ENCODE measurements around the gene KRT33B. TPM values are rescaled to one million over a fixed set of nuclear protein-coding genes. Genes with fewer than 3 reads are reported as not detected.

The KRT33B gene
- polyA plus RNA-seq (0.18 to 0.33 TPM (median 0.21 TPM) in 3 replicates), polyA minus RNA-seq (0.33 to 0.35 TPM in 2 of 3 replicates, not detected in the other)
- 0.32 TPM for polyA plus RNA-seq (2011; ENCODE audit: low read depth)
- polyA plus RNA-seq (2011; cell fraction: cytosol; rRNA removed): 0.11 and 0.34 TPM in 2 replicates
- polyA plus RNA-seq (2011; cell fraction: nucleus; rRNA removed): 0.11 and 0.13 TPM in 2 replicates
- 0.26 and 0.80 TPM in 2 replicates for polyA plus RNA-seq (2012; ENCODE audit: low replicate concordance)
- polyA minus RNA-seq (2011; cell fraction: cytosol; rRNA and poly(A)+ RNA removed): not detected
- polyA minus RNA-seq (2011; cell fraction: nucleus; rRNA and poly(A)+ RNA removed): 0.32 TPM in 1 of 2 replicates, not detected in the other

- Histone ChIP-seq H3K4me1 (ENCODE audit: control insufficient read depth, extremely low read depth, insufficient read depth, low read length) (peaks cover 13% of the 10 kb centered on the region), H4K20me1 (ENCODE audit: control insufficient read depth, extremely low read depth, insufficient read depth, low read length) (no peaks in the 10 kb centered on the region), H3K4me3 (ENCODE audit: control insufficient read depth in 2 of 3, extremely low read depth in 1 of 3, insufficient read depth in 2 of 3, low read depth in 1 of 3, low read length in 3 of 3) (no peak within 1 kb of the TSS), H3K27ac (ENCODE audit: control insufficient read depth, insufficient read depth, low read length) (no peak within 1 kb of the TSS), H3K9me1 (ENCODE audit: control insufficient read depth, extremely low read depth, insufficient read depth, low read length) (no peaks in the 10 kb centered on the region), H3K9me3 (ENCODE audit: control insufficient read depth, low read depth, low read length) (no peaks in the 10 kb centered on the region), H3K4me2 (ENCODE audit: control insufficient read depth, extremely low read depth, insufficient read depth, low read depth, low read length) (no peak within 1 kb of the TSS), H3K9ac (ENCODE audit: control insufficient read depth, extremely low read depth, insufficient read depth, low read length) (no peak within 1 kb of the TSS), H2AFZ (ENCODE audit: control insufficient read depth, low read length) (no peak within 1 kb of the TSS), H3K79me2 (ENCODE audit: control insufficient read depth, insufficient read depth, low read length) (no peaks in the 10 kb centered on the region), H3K36me3 (ENCODE audit: control insufficient read depth in 2 of 2, extremely low read depth in 1 of 2, insufficient read depth in 2 of 2, low read length in 2 of 2) (no peaks in the 10 kb centered on the region), H3K27me3 (ENCODE audit: control insufficient read depth, extremely low read depth, insufficient read depth, low read length) (no peaks in the 10 kb centered on the region)
- TF ChIP-seq CTCF (optimal IDR thresholded peaks at IDR 0.05 in 1 of 3, IDR thresholded peaks at IDR 0.05 in 1 of 3, conservative IDR thresholded peaks at IDR 0.05 in 1 of 3; ENCODE audit: extremely low read depth in 1 of 3, insufficient read depth in 2 of 3, low read length in 3 of 3) (no peak), EZH2 (IDR thresholded peaks at IDR 0.05; ENCODE audit: low read length) (no peak)
- dilution Hi-C loops (cut with MboI; ENCODE audit: extremely low pct_ligation_motif_present, low sequenced_read_pairs): no loop called here
- FAIRE-seq (no peak), DNase-seq (ENCODE audit: low read depth, low spot score) (no peak)
These were observed at the start of gene KRT33B for GRCh38 chr17:41369713-41370112. Gene KRT33B, minus strand, starts transcription at chr17:41369813. Its CDS starts 63 bp downstream, at chr17:41369750.

DNA sequence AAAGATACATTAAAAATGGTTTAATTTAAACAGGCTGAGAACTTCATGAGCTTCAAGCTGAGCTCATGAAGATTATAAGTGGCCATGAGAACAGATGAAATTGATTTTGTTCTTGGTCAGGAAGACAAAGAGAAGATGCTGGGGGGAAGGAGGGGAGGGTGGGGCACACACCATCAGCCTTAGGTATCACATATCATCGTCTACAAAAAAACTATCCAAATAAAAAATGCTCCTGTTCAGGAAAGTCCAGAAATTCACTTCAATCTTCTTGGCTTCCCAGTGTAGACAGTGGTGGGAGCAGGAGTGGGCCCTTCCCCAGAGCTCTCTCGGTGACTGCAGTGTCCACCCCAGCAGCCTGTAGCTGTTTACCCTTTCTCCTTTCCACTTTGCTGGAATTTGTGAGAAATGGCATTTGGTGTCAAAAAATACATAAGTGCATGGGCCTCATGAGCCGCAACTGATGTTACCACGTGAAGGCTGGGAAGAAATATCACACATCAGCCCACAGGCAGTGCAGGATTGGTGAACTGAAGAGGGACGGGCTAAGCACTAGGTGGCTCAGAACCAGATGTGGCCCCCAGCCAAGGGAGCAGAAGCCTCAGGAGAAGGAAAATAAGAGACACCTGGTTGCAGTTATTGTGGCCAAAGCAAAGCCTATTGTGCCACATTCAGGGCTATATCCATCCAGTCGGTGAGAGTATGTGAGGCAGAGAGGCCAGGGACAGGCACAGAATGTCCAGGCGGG, 48.7 kb upstream of the KRT33B start:
- Histone ChIP-seq H4K20me1 (ENCODE audit: control insufficient read depth, extremely low read depth, insufficient read depth, low read length) (no peaks in the 10 kb centered on the region), H3K27me3 (ENCODE audit: control insufficient read depth, extremely low read depth, insufficient read depth, low read length) (no peaks in the 10 kb centered on the region), H3K9me3 (ENCODE audit: control insufficient read depth, low read depth, low read length) (no peaks in the 10 kb centered on the region), H3K27ac (ENCODE audit: control insufficient read depth, insufficient read depth, low read length) (peak overlapping the region; percentile 88), H3K4me3 (ENCODE audit: control insufficient read depth in 2 of 3, extremely low read depth in 1 of 3, insufficient read depth in 2 of 3, low read depth in 1 of 3, low read length in 3 of 3) (no peak overlapping the region), H3K9me1 (ENCODE audit: control insufficient read depth, extremely low read depth, insufficient read depth, low read length) (peaks cover 2% of the 10 kb centered on the region), H2AFZ (ENCODE audit: control insufficient read depth, low read length) (no peak overlapping the region), H3K4me1 (ENCODE audit: control insufficient read depth, extremely low read depth, insufficient read depth, low read length) (peaks cover 48% of the 10 kb centered on the region), H3K9ac (ENCODE audit: control insufficient read depth, extremely low read depth, insufficient read depth, low read length) (no peak overlapping the region), H3K79me2 (ENCODE audit: control insufficient read depth, insufficient read depth, low read length) (no peaks in the 10 kb centered on the region), H3K4me2 (ENCODE audit: control insufficient read depth, extremely low read depth, insufficient read depth, low read depth, low read length) (peak overlapping the region; percentile 29), H3K36me3 (ENCODE audit: control insufficient read depth in 2 of 2, extremely low read depth in 1 of 2, insufficient read depth in 2 of 2, low read length in 2 of 2) (no peaks in the 10 kb centered on the region)
- FAIRE-seq (peak; percentile 36), DNase-seq (ENCODE audit: low read depth, low spot score) (no peak)
- TF ChIP-seq CTCF (optimal IDR thresholded peaks at IDR 0.05 in 1 of 3, IDR thresholded peaks at IDR 0.05 in 1 of 3, conservative IDR thresholded peaks at IDR 0.05 in 1 of 3; ENCODE audit: extremely low read depth in 1 of 3, insufficient read depth in 2 of 3, low read length in 3 of 3): no peak
- TF ChIP-seq EZH2 (IDR thresholded peaks at IDR 0.05; ENCODE audit: low read length): no peak
- dilution Hi-C loops (cut with MboI; ENCODE audit: extremely low pct_ligation_motif_present, low sequenced_read_pairs): no loop called here
